IMR-90 (cell line): ENCODE data around the gene LRPAP1. TPM values are rescaled to one million over a fixed set of nuclear protein-coding genes. Genes with fewer than 3 reads are reported as not detected.

Source experiments
- ATAC-seq: fragments of 200-7000 bp; cut with Tn5 transposase; 2 replicates; pipeline ENCODE4 v1.9.1; 2020; ENCODE audit warnings: low read depth, mild to moderate bottlenecking, moderate library complexity
- BruUV-seq: library from RNA; stranded (reverse); fragments of 400-500 nt; replicated peaks from 2 replicates; lab custom pipeline; 2021; lab: Mats Ljungman, UMichigan
- CTCF ChIA-PET: fragments of 300-600 bp; formaldehyde crosslinking; extraction: SDS; loops from one replicate; lab custom pipeline; 2021; ENCODE audit warnings: antibody characterized with exemption; lab: Yijun Ruan, JAX
- POLR2A ChIA-PET: fragments of 300-600 bp; sonication (Branson Sonifier 250); formaldehyde crosslinking; loops from one replicate; lab custom pipeline; 2022; ENCODE audit warnings: antibody characterized with exemption; ENCODE audit not compliant: unreplicated experiment; lab: Charles Lee
- DNase-seq: peaks from one replicate; pipeline ENCODE4 v3.0.0; 2013
- H2AFZ ChIP-seq: replicated peaks from 2 replicates; pipeline ENCODE3; 2013; ENCODE audit warnings: low read length, mild to moderate bottlenecking; ENCODE audit not compliant: poor library complexity
- H2AK5ac ChIP-seq: 2 replicates; pipeline ENCODE4 v1.6.1; 2013; ENCODE audit warnings: low read depth, low read length, inconsistent platforms
- H2AK9ac ChIP-seq: replicated peaks from 2 replicates; pipeline ENCODE3; 2013; ENCODE audit warnings: mild to moderate bottlenecking, low read depth, low read length, moderate library complexity; ENCODE audit not compliant: poor library complexity
- H2BK120ac ChIP-seq: 2 replicates; pipeline ENCODE4 v1.6.1; 2013; ENCODE audit warnings: low read depth, low read length, inconsistent platforms
- H2BK15ac ChIP-seq: 3 replicates; pipeline ENCODE4 v1.6.1; 2013; ENCODE audit warnings: low read depth, low read length, inconsistent platforms
- H2BK20ac ChIP-seq: 2 replicates; pipeline ENCODE4 v1.6.1; 2013; ENCODE audit warnings: low read depth, mild to moderate bottlenecking, inconsistent platforms, low read length, moderate library complexity
- H2BK5ac ChIP-seq: 2 replicates; pipeline ENCODE4 v1.6.1; 2013; ENCODE audit warnings: mild to moderate bottlenecking, low read depth, low read length, inconsistent platforms; ENCODE audit not compliant: poor library complexity, severe bottlenecking
- H3K14ac ChIP-seq: replicated peaks from 2 replicates; pipeline ENCODE4 v1.6.1; 2013; ENCODE audit warnings: low read depth, low read length, inconsistent platforms
- H3K18ac ChIP-seq: 2 replicates; pipeline ENCODE4 v1.6.1; 2013; ENCODE audit warnings: low read depth, low read length, control low read depth
- H3K23ac ChIP-seq: 2 replicates; pipeline ENCODE4 v1.6.1; 2013; ENCODE audit warnings: low read depth, low read length, inconsistent platforms
- H3K27ac ChIP-seq: 2 replicates; pipeline ENCODE4 v1.5.1; 2013; ENCODE audit warnings: mild to moderate bottlenecking, control low read depth, low read length; ENCODE audit not compliant: insufficient read depth
- H3K27me3 ChIP-seq: 2 replicates; pipeline ENCODE4 v1.6.1; 2013; ENCODE audit warnings: low read length; ENCODE audit not compliant: control insufficient read depth, insufficient read depth
- H3K36me3 ChIP-seq: 2 replicates; pipeline ENCODE4 v1.6.1; 2013; ENCODE audit warnings: low read length, mixed read lengths; ENCODE audit not compliant: control insufficient read depth, insufficient read depth
- H3K4ac ChIP-seq: 2 replicates; pipeline ENCODE4 v1.6.1; 2013; ENCODE audit warnings: low read depth, low read length, inconsistent platforms
- H3K4me1 ChIP-seq: 2 replicates; pipeline ENCODE4 v1.6.1; 2013; ENCODE audit warnings: low read length, mixed read lengths; ENCODE audit not compliant: control insufficient read depth, insufficient read depth
- H3K4me2 ChIP-seq: 2 replicates; pipeline ENCODE4 v1.6.1; 2013; ENCODE audit warnings: low read depth, mild to moderate bottlenecking, control low read depth, low read length, moderate library complexity
- H3K4me3 ChIP-seq: 2 replicates; pipeline ENCODE4 v1.5.1; 2013; ENCODE audit warnings: low read depth, mild to moderate bottlenecking, control low read depth, low read length, moderate library complexity; ENCODE audit not compliant: insufficient read depth
- H3K56ac ChIP-seq: 2 replicates; pipeline ENCODE4 v1.6.1; 2013; ENCODE audit warnings: low read length, inconsistent platforms; ENCODE audit not compliant: insufficient read depth; ENCODE audit errors: extremely low read depth
- H3K79me1 ChIP-seq, 2 experiments: 2 replicates each; pipeline ENCODE4 v1.6.1; 2013; ENCODE audit warnings: low read length in 2 of 2, inconsistent platforms in 1 of 2, low read depth in 1 of 2
- H3K9ac ChIP-seq: 2 replicates; pipeline ENCODE4 v1.6.1; 2013; ENCODE audit warnings: low read depth, low read length, control low read depth
- H3K9me1 ChIP-seq: 2 replicates; pipeline ENCODE4 v1.6.1; 2013; ENCODE audit warnings: low read length, inconsistent platforms; ENCODE audit not compliant: insufficient read depth
- H3K9me3 ChIP-seq: 2 replicates; pipeline ENCODE4 v1.6.1; 2013; ENCODE audit warnings: low read length; ENCODE audit not compliant: control insufficient read depth, insufficient read depth
- H4K20me1 ChIP-seq: 2 replicates; pipeline ENCODE4 v1.6.1; 2013; ENCODE audit warnings: low read length, inconsistent platforms; ENCODE audit not compliant: insufficient read depth
- H4K5ac ChIP-seq: 2 replicates; pipeline ENCODE4 v1.6.1; 2013; ENCODE audit warnings: mild to moderate bottlenecking, low read depth, low read length, control low read depth
- H4K8ac ChIP-seq, 2 experiments: 2 replicates each; pipeline ENCODE4 v1.6.1; 2013; ENCODE audit warnings: low read depth in 2 of 2, low read length in 2 of 2, control low read depth in 1 of 2, inconsistent platforms in 1 of 2
- H4K91ac ChIP-seq: 2 replicates; pipeline ENCODE4 v1.6.1; 2013; ENCODE audit warnings: low read depth, low read length, inconsistent platforms; ENCODE audit not compliant: insufficient read depth
- BHLHE40 ChIP-seq: fragments of 150-350 bp; IDR thresholded peaks from 2 replicates; pipeline ENCODE4 v1.6.1; 2016; ENCODE audit warnings: mild to moderate bottlenecking, low read depth, low read length
- CEBPB ChIP-seq: IDR thresholded peaks from 2 replicates; pipeline ENCODE4 v1.6.1; 2012; ENCODE audit warnings: low read depth, low read length, improper control_type of control experiment
- CHD1 ChIP-seq: IDR thresholded peaks from 2 replicates; pipeline ENCODE4 v1.6.1; 2012; ENCODE audit warnings: low read depth, low read length, improper control_type of control experiment
- FOS ChIP-seq: fragments of 150-350 bp; IDR thresholded peaks from 2 replicates; pipeline ENCODE4 v1.6.1; 2016; ENCODE audit warnings: low read depth, low read length
- MAFK ChIP-seq: IDR thresholded peaks from 2 replicates; pipeline ENCODE4 v1.6.1; 2012; ENCODE audit warnings: low read depth, low read length, improper control_type of control experiment
- MAZ ChIP-seq: IDR thresholded peaks from 2 replicates; pipeline ENCODE4 v1.6.1; 2012; ENCODE audit warnings: low read depth, mild to moderate bottlenecking, low read length, improper control_type of control experiment, moderate library complexity, borderline replicate concordance
- MXI1 ChIP-seq: IDR thresholded peaks from 2 replicates; pipeline ENCODE4 v1.6.1; 2012; ENCODE audit warnings: low read depth, mild to moderate bottlenecking, low read length, moderate library complexity, borderline replicate concordance
- NFE2L2 ChIP-seq: fragments of 150-350 bp; IDR thresholded peaks from 2 replicates; pipeline ENCODE4 v1.6.1; 2016; ENCODE audit warnings: low read depth, mild to moderate bottlenecking, low read length
- POLR2A ChIP-seq: IDR thresholded peaks from 2 replicates; pipeline ENCODE4 v1.6.1; 2012; ENCODE audit warnings: mild to moderate bottlenecking, low read depth, low read length
- RAD21 ChIP-seq: IDR thresholded peaks from 2 replicates; pipeline ENCODE4 v1.6.1; 2012; ENCODE audit warnings: low read length, improper control_type of control experiment
- RCOR1 ChIP-seq: IDR thresholded peaks from 2 replicates; pipeline ENCODE4 v1.6.1; 2012; ENCODE audit warnings: mild to moderate bottlenecking, low read length, improper control_type of control experiment; ENCODE audit not compliant: insufficient replicate concordance
- RFX5 ChIP-seq: IDR thresholded peaks from 2 replicates; pipeline ENCODE4 v1.8.0; 2012; ENCODE audit warnings: low read depth, mild to moderate bottlenecking, low read length, moderate library complexity
- SMC3 ChIP-seq: fragments of 150-350 bp; IDR thresholded peaks from 2 replicates; pipeline ENCODE4 v1.6.1; 2016; ENCODE audit warnings: low read depth, mild to moderate bottlenecking, antibody characterized with exemption, low read length, moderate library complexity
- WGBS, 2 experiments: methylation state at CpG; one replicate each; pipeline versions ENCODE4 v1.1.5 to v1.1.7; 2013; ENCODE audit warnings: missing lambda C conversion rate in 2 of 2; ENCODE audit not compliant: insufficient read length in 1 of 2; ENCODE audit errors: extremely low coverage in 2 of 2; 5-methylcytosine and 5-hydroxymethylcytosine counted together
- dilution Hi-C: fragments of 300-500 bp; cut with HindIII; formaldehyde crosslinking; loops from one replicate; pipeline ENCODE4 v1.14.3; 2018; ENCODE audit warnings: low sequenced_read_pairs; ENCODE audit not compliant: unreplicated experiment
- in situ Hi-C: fragments of 300-500 bp; cut with MboI; formaldehyde crosslinking; loops from 3 replicates; pipeline ENCODE4 v1.14.3; 2019; ENCODE audit warnings: low sequenced_read_pairs, inconsistent platforms, mixed read lengths
- intact Hi-C: fragments of 100-400 bp; cut with micrococcal nuclease; formaldehyde crosslinking; loops from 2 replicates; pipeline ENCODE4 v1.10.0; 2022
- polyA plus RNA-seq, 3 experiments: library from polyadenylated mRNA; depleted of rRNA; stranded (reverse); fragments of >200 nt; gene quantifications; 2 replicates each; pipeline ENCODE4 v1.2.3, GENCODE V29; 2012; ENCODE audit warnings: low replicate concordance in 1 of 3
- total RNA-seq: library from RNA; depleted of rRNA; stranded (reverse); fragments of >200 nt; gene quantifications from 2 replicates; pipeline ENCODE4 v1.2.3, GENCODE V29; 2012
- TF ChIP-seq, protein P1 (sequence below): fragments of 150-350 bp; IDR thresholded peaks from 2 replicates; pipeline ENCODE4 v1.6.1; 2017; ENCODE audit warnings: mild to moderate bottlenecking, antibody characterized with exemption, low read length, low read depth
- TF ChIP-seq, protein P2 (sequence below): conservative IDR thresholded peaks from 2 replicates; pipeline ENCODE4 v1.5.1; 2012; ENCODE audit warnings: mild to moderate bottlenecking, low read depth, low read length, improper control_type of control experiment
- TF ChIP-seq, protein P3 (sequence below): fragments of 150-350 bp; IDR thresholded peaks from 2 replicates; pipeline ENCODE4 v1.6.1; 2016; ENCODE audit warnings: low read depth, mild to moderate bottlenecking, low read length, moderate library complexity, borderline replicate concordance

LRPAP1 gene
- total and polyA plus RNA-seq, 2 of the 4 experiments (the other 2 are of a cell fraction): 135 to 175 TPM

DNA sequence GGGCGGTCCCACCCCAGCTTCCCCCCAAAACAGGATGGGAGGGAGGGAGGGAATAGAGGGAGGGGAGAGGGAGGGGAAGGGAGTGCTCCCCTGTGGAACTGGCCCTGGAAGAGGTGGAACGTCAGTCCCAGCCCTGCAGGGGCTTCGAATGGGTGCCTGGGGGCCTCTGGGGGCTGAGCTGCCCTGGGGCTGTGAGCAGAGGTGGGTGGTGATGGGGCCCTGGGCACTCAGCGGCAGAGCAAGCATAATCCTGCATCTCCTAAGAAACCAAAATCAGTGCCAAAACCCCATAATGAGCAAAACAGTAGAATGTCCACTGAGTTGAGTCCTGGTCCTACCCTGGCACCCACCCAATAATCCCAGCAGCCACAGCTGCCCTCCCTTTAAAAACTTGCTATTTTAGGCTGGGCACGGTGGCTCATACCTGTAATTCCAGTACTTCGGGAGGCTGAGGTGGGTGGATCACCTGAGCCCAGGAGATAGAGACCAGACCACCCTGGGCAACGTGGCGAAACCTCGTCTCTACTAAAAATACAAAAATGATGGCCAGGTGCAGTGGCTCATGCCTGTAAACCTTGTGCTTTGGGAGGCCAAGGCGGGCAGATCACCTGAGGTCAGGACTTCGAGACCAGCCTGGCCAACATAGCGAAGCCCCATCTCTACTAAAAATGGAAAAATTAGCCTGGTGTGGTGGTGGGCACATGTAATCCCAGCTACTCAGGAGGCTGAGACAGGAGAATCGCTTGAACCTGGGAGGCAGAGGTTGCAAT, 58.0 kb downstream of the LRPAP1 start:
- Histone ChIP-seq H3K36me3 (no peaks in the 10 kb centered on the region), H4K5ac (no peak overlapping the region), H3K56ac (no peak overlapping the region), H2BK20ac (no peak overlapping the region), H2BK5ac (no peak overlapping the region), H3K18ac (no peak overlapping the region), H3K79me1 (no peaks in the 10 kb centered on the region), H3K23ac (no peak overlapping the region), H3K4me1 (no peaks in the 10 kb centered on the region), H2BK15ac (no peak overlapping the region), H2AK9ac (no peak overlapping the region), H3K9me1 (no peaks in the 10 kb centered on the region), H2AFZ (no peak overlapping the region), H3K9ac (no peak overlapping the region), H2BK120ac (no peak overlapping the region), H3K14ac (no peak overlapping the region), H3K4me3 (no peak overlapping the region), H4K8ac (no peak overlapping the region), H2AK5ac (no peak overlapping the region), H3K27ac (no peak overlapping the region), H3K9me3 (no peaks in the 10 kb centered on the region), H4K20me1 (no peaks in the 10 kb centered on the region), H3K4ac (no peak overlapping the region), H3K4me2 (no peak overlapping the region), H4K91ac (no peak overlapping the region), H3K27me3 (peaks cover 47% of the 10 kb centered on the region)
- in situ Hi-C loops: no loop called here
- ChIA-PET POLR2A (no interaction called here), CTCF (no interaction called here)
- TF ChIP-seq MAFK (no peak), MXI1 (no peak), BHLHE40 (no peak), RFX5 (no peak), CEBPB (no peak), CHD1 (no peak), MAZ (no peak), FOS (no peak), SMC3 (no peak), RAD21 (no peak), NFE2L2 (no peak), RCOR1 (no peak), POLR2A (no peak)
- TF ChIP-seq, protein P1, sequence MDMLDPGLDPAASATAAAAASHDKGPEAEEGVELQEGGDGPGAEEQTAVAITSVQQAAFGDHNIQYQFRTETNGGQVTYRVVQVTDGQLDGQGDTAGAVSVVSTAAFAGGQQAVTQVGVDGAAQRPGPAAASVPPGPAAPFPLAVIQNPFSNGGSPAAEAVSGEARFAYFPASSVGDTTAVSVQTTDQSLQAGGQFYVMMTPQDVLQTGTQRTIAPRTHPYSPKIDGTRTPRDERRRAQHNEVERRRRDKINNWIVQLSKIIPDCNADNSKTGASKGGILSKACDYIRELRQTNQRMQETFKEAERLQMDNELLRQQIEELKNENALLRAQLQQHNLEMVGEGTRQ: no peak
- TF ChIP-seq, protein P2, sequence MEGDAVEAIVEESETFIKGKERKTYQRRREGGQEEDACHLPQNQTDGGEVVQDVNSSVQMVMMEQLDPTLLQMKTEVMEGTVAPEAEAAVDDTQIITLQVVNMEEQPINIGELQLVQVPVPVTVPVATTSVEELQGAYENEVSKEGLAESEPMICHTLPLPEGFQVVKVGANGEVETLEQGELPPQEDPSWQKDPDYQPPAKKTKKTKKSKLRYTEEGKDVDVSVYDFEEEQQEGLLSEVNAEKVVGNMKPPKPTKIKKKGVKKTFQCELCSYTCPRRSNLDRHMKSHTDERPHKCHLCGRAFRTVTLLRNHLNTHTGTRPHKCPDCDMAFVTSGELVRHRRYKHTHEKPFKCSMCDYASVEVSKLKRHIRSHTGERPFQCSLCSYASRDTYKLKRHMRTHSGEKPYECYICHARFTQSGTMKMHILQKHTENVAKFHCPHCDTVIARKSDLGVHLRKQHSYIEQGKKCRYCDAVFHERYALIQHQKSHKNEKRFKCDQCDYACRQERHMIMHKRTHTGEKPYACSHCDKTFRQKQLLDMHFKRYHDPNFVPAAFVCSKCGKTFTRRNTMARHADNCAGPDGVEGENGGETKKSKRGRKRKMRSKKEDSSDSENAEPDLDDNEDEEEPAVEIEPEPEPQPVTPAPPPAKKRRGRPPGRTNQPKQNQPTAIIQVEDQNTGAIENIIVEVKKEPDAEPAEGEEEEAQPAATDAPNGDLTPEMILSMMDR: no peak
- TF ChIP-seq, protein P3, sequence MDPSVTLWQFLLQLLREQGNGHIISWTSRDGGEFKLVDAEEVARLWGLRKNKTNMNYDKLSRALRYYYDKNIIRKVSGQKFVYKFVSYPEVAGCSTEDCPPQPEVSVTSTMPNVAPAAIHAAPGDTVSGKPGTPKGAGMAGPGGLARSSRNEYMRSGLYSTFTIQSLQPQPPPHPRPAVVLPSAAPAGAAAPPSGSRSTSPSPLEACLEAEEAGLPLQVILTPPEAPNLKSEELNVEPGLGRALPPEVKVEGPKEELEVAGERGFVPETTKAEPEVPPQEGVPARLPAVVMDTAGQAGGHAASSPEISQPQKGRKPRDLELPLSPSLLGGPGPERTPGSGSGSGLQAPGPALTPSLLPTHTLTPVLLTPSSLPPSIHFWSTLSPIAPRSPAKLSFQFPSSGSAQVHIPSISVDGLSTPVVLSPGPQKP: no peak
- intact Hi-C loops: no loop called here
- DNase-seq (no peak), ATAC-seq (no peak)
- dilution Hi-C loops: no loop called here
- 69% methylated on average over 4 of the region's 13 CpGs; no CpG with 5 or more reads in 1 of the 2 experiments for WGBS, 2 experiments
- no TSS peak for BruUV-seq
